Heart left ventricle (tissue), 16 donors: Measurements from ENCODE around the gene TEX13C. TPM values are rescaled to one million over a fixed set of nuclear protein-coding genes. Genes with fewer than 3 reads are reported as not detected.
A peak's percentile ranks its signal among the peaks of the same experiment; 100 is the strongest.

Experiments
- ATAC-seq, 4 donors: fragments of 200-7000 bp; cut with Tn5 transposase; one replicate each; pipeline ENCODE4 v1.9.1; 2020 to 2022; ENCODE audit warnings: moderate library complexity in 4 of 4, mild to moderate bottlenecking in 3 of 4, moderate number of reproducible peaks in 1 of 4
- DNase-seq, 5 donors: peaks; one replicate each; pipeline ENCODE4 v3.0.0-alpha.2; 2020
- H3K27ac ChIP-seq, 12 donors: fragments of 200-600 bp; sonication (generic) in 4 of 12; one replicate each; pipeline versions ENCODE4 v1.5.0 to v1.8.0; 2016 to 2022; ENCODE audit warnings: mild to moderate bottlenecking in 2 of 12
- H3K27me3 ChIP-seq, 9 donors: fragments of 200-600 bp; sonication (generic) in 2 of 9; one replicate each; pipeline versions ENCODE4 v1.5.1 to v1.8.0; 2016 to 2022; ENCODE audit warnings: mild to moderate bottlenecking in 3 of 9
- H3K36me3 ChIP-seq, 9 donors: fragments of 200-600 bp; sonication (generic) in 2 of 9; one replicate each; pipeline versions ENCODE4 v1.5.0 to v1.8.0; 2018 to 2022; ENCODE audit warnings: mild to moderate bottlenecking in 2 of 9
- H3K4me1 ChIP-seq, 12 donors: fragments of 200-600 bp; sonication (generic) in 4 of 12; one replicate each; pipeline versions ENCODE4 v1.5.0 to v1.8.0; 2016 to 2022; ENCODE audit warnings: mild to moderate bottlenecking in 3 of 12
- H3K4me3 ChIP-seq, 12 donors: fragments of 200-600 bp; sonication (generic) in 4 of 12; one replicate each; pipeline versions ENCODE4 v1.5.0 to v1.8.0; 2017 to 2022; ENCODE audit warnings: mild to moderate bottlenecking in 9 of 12, moderate library complexity in 4 of 12
- H3K9me3 ChIP-seq, 12 donors: fragments of 200-600 bp; sonication (generic) in 4 of 12; one replicate each; pipeline versions ENCODE4 v1.5.0 to v1.8.0; 2016 to 2022; ENCODE audit warnings: mild to moderate bottlenecking in 1 of 12
- POLR2A ChIP-seq, 2 donors: fragments of 450-650 bp; IDR thresholded peaks; one replicate each; pipeline ENCODE4 v1.6.1; 2017; ENCODE audit warnings: antibody characterized with exemption in 2 of 2, mild to moderate bottlenecking in 2 of 2, moderate library complexity in 2 of 2
- WGBS, 4 donors: extraction: QIAGEN DNeasy Blood & Tissue Kit in 2 of 4; methylation state at CpG; one replicate each; pipeline versions ENCODE4 v1.1.5 to v1.1.7; 2013 to 2018; 5-methylcytosine and 5-hydroxymethylcytosine counted together
- intact Hi-C, 10 donors: fragments of 100-400 bp; cut with DNase I; formaldehyde crosslinking; loops; one replicate each; pipeline versions ENCODE4 v1.11.1 to v1.14.2; 2022
- polyA plus RNA-seq, 2 donors: library from polyadenylated mRNA; stranded (reverse); fragments of 200-250 nt; gene quantifications; one replicate each; pipeline ENCODE4 v1.2.3, GENCODE V29; 2013
- total RNA-seq, 9 donors: library from RNA; depleted of rRNA in 2 of 9; stranded (reverse); fragments of >200 nt in 2 of 9; fragmentation: NEBNext Ultra II Directional in 3 of 9; extraction: Animal tissue kit (Norgen Biotek cat#: 25700) in 3 of 9; gene quantifications; one replicate each; pipeline versions ENCODE4 v1.1.0 to v1.2.4, GENCODE V29; 2016 to 2023
- TF ChIP-seq, protein P1 (sequence below), 12 donors: fragments of 200-600 bp; sonication (generic) in 4 of 12; IDR thresholded peaks; one replicate each; pipeline versions ENCODE4 v1.5.0 to v1.8.0; 2018 to 2022; ENCODE audit warnings: antibody characterized with exemption in 12 of 12, mild to moderate bottlenecking in 5 of 12
- donor health status: ischemic (EF 13 %, LVEDD 7.1; RV severe dilation, severe dysfunction).
- donor health status: healthy with polysubstance abuse.
- donor health status: DM: no; HTN: yes; CAD: no.
- donor health status: DM: no; HTN: no; CAD: no.
- donor health status: ischemic (EF 25% LVEDD 6.9; RV normal size, moderate dysfunction).
- donor health status: ischemic (EF 25% LVEDD 5.7; RV mildly dilated, moderate dysfunction).
- donor health status: healthy.
- donor health status: DM: yes; HTN: yes; CAD: no.
- donor health status: ischemic (EF 35%, LVEDD 5.7; RV mildly dilated, moderate dysfunction).
- donor health status: nonischemic (EF 11% LVEDD 7.7; RV severe dilation, severe dysfunction).
- donor health status: DM: yes; HTN: yes; CAD: no.
- donor health status: PGD.
- donor health status: ischemic (EF 29% LVEDD 5.4; RV normal size, mild dysfunction).
- donor health status: nonischemic (EF 23%, LVEDD 6.1; RV moderate dilation, normal function).

TEX13C gene
- total and polyA plus RNA-seq, 11 donors: not detected

DNA sequence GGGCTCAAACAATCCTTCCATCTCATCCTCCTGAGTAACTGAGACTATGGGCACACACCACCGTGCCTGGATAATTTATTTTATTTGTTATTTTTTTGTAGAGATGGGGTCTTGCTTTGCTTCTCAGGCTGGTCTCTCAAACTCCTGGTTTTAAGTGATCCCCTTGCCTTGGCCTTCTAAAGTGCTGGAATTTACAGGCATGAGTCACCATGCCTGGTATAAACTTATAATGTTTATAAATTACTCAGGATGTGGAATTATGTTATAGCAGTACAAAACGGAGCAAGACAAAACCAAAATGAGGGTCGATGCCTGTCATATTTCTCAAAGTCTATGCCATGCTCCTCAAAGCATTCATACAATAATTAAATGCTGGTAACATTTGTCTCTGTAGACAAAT lies 29.8 kb upstream of the TEX13C start:
- H3K27ac ChIP-seq: no peak overlapping the region
- 60 to 81% (median 74%) methylated on average over 3 of the region's 3 CpGs for WGBS, 4 donors
- intact Hi-C loops: no loop called here
- no peaks in the 10 kb centered on the region for H3K36me3 ChIP-seq
- no peak for ATAC-seq
- H3K27me3 ChIP-seq: no peaks in the 10 kb centered on the region
- DNase-seq: no peak
- H3K9me3 ChIP-seq: no peaks in the 10 kb centered on the region
- peaks cover 0 to 9% (median 0%) of the 10 kb centered on the region in 12 donors for H3K4me1 ChIP-seq
- TF ChIP-seq, protein P1, sequence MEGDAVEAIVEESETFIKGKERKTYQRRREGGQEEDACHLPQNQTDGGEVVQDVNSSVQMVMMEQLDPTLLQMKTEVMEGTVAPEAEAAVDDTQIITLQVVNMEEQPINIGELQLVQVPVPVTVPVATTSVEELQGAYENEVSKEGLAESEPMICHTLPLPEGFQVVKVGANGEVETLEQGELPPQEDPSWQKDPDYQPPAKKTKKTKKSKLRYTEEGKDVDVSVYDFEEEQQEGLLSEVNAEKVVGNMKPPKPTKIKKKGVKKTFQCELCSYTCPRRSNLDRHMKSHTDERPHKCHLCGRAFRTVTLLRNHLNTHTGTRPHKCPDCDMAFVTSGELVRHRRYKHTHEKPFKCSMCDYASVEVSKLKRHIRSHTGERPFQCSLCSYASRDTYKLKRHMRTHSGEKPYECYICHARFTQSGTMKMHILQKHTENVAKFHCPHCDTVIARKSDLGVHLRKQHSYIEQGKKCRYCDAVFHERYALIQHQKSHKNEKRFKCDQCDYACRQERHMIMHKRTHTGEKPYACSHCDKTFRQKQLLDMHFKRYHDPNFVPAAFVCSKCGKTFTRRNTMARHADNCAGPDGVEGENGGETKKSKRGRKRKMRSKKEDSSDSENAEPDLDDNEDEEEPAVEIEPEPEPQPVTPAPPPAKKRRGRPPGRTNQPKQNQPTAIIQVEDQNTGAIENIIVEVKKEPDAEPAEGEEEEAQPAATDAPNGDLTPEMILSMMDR (IDR thresholded peaks at IDR 0.05): no peak
- TF ChIP-seq POLR2A (IDR thresholded peaks at IDR 0.05): no peak
- no peak overlapping the region for H3K4me3 ChIP-seq

- Histone ChIP-seq H3K4me3 (no peak overlapping the region), H3K36me3 (no peaks in the 10 kb centered on the region), H3K9me3 (no peaks in the 10 kb centered on the region), H3K27me3 (no peaks in the 10 kb centered on the region), H3K27ac (no peak overlapping the region), H3K4me1 (peaks cover 0 to 9% (median 0%) of the 10 kb centered on the region in 12 donors)
- TF ChIP-seq, protein P1 (IDR thresholded peaks at IDR 0.05): no peak
- no peak for TF ChIP-seq POLR2A (IDR thresholded peaks at IDR 0.05)
- DNase-seq (no peak), ATAC-seq (no peak)
- intact Hi-C loops: no loop called here
These were observed 28.5 kb upstream of the TEX13C start for GRCh38 chrX:125291124-125291523.

DNA sequence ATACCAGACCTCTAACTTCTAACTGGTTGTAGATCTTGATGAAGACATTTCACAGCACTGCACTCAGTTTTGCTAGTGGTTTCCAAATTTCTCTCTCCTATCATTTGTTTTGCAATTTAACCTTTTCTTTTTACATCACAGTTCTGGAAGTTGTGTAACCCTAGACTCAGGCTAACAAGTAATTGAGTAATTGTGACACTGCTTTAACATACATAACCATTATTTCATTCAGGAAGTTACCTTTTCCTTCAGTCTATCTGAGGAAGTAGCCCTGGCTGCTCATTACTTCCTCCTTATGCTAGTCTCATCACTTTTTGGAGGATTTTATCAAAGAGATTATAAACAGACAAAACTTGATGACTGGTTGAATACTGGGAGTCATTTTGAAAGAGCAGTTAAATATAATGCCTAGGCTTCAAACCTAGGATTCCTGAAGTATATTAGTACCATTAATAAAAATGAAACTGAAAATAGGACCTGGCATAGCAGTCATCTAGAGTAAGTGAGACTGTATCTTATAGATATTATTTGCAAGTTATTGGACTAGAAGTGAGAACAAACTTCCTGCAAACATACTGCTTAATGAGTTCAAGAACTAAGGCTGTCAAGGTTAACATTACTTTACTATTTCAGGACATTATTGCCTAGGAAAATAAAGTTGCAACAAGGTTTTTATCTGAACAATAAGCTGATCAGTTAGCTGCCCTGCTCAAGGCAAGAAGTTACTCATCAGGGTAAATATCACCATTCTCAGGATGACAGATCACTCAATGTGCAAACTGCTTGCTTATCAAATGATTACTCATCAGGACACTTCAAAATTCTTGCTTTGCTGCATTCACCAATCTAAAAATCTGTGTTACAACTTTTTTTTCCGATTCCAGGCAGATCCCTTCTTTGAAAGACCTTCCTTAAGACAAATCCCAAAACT lies 25.6 kb upstream of the TEX13C start:
- TF ChIP-seq, protein P1 (IDR thresholded peaks at IDR 0.05): no peak
- no peak for TF ChIP-seq POLR2A (IDR thresholded peaks at IDR 0.05)
- ATAC-seq (peak in 1 of 4 donors; percentile 36), DNase-seq (no peak)
- Histone ChIP-seq H3K9me3 (no peaks in the 10 kb centered on the region), H3K36me3 (no peaks in the 10 kb centered on the region), H3K4me3 (no peak overlapping the region), H3K27me3 (no peaks in the 10 kb centered on the region), H3K4me1 (peaks cover 0 to 9% (median 0%) of the 10 kb centered on the region in 12 donors), H3K27ac (no peak overlapping the region)
- WGBS, 4 donors: 30 to 55% (median 41%) methylated on average over 1 of the region's 1 CpG
- intact Hi-C loops: no loop called here

GRCh38 chrX:125295337-125295736 lies 24.3 kb upstream of the TEX13C start:
- Histone ChIP-seq H3K4me1 (peaks cover 0 to 9% (median 0%) of the 10 kb centered on the region in 12 donors), H3K27ac (no peak overlapping the region), H3K9me3 (no peaks in the 10 kb centered on the region), H3K27me3 (no peaks in the 10 kb centered on the region), H3K36me3 (no peaks in the 10 kb centered on the region), H3K4me3 (no peak overlapping the region)
- TF ChIP-seq, protein P1 (IDR thresholded peaks at IDR 0.05): no peak
- TF ChIP-seq POLR2A (IDR thresholded peaks at IDR 0.05): no peak
- intact Hi-C loops: no loop called here
- no peak for ATAC-seq
- WGBS, 4 donors: 79 to 88% (median 83%) methylated on average over 2 of the region's 2 CpGs
- DNase-seq: no peak
